Stimulated activated CD4-positive, alpha-beta T cell treated with anti-CD3 and anti-CD28 coated beads, Interleukin-2, amount 100 ng/mL, for 24 hours (primary cell): ENCODE data around the gene NEO1.
A peak's percentile ranks its signal among the peaks of the same experiment; 100 is the strongest.

ENCODE experiments used
- DNase-seq, 2 donors: peaks; one replicate each; pipeline ENCODE4 v3.0.0-alpha.2; 2020

The NEO1 gene

DNA sequence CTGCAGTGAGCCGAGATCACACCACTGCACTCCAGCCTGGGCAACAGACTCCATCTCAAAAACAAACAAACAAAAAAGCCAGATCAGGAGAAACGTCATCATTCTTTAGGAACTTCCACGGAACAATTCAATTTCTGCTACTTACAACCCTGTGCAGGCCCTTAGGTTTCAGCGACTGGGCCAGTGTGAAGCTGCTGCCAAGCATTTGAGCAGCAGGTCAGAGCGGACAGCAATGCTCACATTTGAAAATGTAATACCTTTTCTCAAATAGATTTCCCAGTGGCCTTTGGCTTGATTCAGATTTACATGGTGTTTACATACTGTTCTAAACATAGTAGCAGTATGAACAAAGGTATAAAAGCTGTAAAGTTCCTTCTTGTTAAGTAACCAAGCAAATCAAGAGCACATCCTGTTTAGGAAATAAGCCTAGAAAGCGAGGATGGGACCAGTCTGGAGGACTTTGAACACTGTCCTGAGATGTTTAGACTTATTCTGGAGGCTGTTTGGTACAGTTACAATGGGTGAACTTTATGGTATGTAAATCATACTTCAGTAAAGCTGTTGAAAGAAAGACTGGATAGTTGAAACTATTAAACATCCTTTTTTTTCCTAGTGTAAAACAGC, 175.3 kb downstream of the NEO1 start:
- no peak for DNase-seq

GRCh38 chr15:73228128-73228646, 175.9 kb downstream of the NEO1 start:
- no peak for DNase-seq

DNA sequence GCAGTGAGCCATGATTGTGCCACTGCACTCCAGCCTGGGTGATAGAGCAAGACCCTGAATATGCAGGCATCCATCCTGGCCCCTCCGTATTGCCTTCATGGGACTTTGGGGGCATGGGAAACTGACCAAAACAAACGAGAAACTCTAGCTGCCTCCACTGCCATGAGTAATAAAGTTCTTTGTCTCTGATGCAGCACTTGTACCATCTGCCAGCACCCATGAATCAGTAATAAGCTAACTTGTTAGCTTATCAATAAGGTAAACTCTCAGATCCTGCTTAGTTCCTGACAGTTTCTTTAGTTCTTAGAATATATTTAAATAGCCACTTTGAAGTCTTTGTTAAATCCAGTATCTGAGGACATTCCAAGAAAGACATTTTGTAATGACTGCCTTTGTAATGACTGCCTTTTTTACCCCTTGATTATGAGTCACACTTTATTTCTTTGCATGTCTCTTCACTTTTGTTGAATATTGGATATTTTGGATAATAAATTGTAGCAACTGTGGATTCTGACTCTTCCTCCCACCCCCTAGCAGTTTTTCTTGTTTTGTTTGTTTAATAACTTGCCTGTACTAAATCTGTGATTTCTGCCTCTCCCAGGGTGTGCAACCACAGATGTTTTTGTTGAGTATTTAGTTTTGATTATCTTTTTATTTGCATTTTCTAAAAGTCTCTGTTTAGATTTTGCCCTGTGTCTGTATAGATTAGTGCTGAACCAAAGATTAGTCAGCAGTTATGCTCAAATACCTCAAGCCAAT, 179.6 kb downstream of the NEO1 start:
- DNase-seq: no peak

- no peak for DNase-seq
These were observed 180.5 kb downstream of the NEO1 start for GRCh38 chr15:73232776-73233175.

DNA sequence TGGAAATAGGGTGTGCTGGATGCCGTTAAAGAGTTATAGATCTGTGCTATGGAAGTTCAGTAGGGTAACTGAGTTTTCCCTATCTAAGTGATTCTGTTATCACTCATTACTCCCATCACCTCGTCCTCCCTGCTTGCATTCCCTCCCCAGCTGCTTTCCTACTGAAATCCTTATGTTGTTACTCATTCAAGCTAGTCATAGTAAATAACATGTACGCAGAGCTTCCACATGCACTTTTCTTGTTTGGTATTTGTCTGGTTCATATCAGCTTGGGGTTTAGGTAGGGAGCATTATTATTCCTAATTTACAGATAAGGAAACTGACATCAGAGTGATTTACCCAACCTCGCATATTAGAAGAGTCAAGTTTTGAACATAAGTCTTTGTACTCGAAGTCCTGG, 181.4 kb downstream of the NEO1 start:
- DNase-seq: no peak

DNA sequence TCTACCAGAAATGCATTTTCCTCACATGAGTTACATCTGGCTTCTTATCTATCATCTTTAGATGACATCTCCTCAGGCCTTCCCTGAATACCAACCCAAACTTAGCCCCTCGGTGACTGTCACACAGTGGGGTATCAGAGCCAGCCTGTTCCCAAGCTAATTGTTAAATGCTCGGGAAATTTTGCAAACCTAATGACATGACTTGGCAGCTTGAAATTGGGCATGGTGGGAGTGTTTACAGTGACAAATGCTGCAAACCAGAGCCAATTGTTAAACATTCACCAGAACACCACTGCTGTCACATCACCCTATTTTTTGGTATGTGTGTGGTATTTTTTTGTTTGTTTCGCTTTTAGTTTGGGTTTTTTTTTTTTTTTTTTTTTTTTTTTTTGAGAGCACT, 185.6 kb downstream of the NEO1 start:
- DNase-seq: no peak

DNA sequence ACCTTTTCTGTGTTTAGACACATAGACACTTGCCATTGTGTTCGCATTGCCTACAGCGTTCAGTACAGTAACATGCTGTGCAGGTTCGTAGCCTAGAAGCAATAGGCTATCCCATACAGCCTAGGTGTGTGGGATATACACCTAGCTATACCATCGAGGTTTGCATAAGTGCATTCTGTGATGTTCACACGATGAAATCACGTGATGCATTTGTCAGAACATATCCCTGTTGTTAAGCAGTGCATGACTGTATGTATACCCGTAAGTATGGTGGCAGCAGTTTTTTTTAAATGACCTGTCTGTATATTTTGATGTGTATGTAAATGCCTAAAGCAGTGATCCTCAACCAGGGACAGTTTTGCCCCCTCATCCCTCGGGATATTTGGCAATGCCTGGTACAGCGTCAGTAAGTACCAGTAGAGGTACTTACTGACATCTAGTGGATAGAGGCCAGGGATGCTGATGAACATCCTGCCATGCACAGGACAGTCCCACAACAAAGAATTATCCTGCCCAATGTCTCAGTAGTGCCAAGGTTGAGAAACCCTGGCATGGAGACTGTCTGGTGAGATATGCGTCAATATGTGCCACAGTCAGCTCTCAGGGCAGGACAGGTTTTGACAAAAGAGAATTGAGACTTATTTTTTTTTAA, 187.4 kb downstream of the NEO1 start:
- DNase-seq: no peak

DNA sequence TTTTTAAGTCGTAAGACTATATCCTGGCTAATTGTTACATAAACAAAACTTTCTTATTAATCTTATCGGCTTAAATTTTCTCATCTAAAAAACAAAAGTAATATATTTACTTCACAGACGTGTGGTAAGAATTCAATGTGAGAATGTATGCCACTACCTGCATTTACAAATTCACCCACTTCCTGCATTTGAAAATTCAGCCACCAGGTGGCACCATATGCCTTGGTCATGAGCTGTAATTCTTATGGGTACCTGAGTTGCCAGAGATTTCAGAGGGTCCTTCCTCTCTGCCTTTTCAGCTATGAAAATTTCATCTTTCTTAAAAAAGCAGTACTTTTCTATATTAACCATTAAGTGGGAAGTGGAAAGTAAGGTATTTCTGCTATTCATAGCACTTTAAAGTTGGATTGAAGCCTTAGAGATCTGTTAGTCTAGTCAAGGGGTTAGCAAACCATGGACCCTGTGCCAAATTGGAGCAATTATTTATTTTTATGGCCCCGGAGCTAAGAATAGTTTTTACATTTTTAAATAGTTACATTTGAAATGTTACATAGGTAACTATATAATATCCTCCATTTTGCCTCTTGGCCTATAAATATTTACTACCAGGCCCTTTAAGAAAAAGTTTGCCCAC, 188.7 kb downstream of the NEO1 start:
- peak; percentile 79 to 83 for DNase-seq

DNA sequence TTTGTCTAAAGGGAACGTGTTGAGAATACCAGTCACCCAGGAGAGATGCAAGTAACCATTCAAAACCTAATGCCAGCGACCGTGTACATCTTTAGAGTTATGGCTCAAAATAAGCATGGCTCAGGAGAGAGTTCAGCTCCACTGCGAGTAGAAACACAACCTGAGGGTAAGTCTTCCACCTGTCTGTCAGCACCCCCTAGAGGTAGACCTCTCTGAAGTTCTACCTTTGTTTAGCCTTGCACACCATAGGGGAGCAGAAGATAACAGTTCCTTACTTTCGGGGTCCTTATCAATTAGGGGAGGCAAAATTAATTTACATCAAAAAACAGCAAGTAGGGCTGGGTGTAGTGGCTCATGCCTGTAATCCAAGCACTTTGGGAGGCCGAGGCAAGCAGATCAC, 192.1 kb downstream of the NEO1 start:
- DNase-seq: no peak

DNA sequence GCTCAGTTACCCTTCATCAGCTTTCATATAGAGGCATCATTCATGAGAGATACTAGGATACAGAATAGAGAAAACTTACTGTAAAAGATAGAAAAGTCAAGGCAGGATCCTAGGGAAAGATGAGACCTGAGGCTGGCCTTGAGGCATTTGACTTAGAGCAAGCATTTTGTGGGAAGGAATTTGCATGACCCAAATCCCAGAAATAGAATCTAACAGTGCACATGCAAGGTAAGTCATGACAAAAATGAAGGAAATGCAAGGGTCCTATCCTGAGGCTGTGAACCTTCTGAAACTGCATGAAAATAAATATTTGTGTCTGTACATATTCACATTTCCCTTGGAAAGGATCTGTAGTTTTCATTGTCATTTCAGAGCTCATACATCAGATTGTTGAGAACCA, 194.2 kb downstream of the NEO1 start:
- no peak for DNase-seq

- no peak for DNase-seq
These were observed 194.6 kb downstream of the NEO1 start for GRCh38 chr15:73246898-73247297.

DNA sequence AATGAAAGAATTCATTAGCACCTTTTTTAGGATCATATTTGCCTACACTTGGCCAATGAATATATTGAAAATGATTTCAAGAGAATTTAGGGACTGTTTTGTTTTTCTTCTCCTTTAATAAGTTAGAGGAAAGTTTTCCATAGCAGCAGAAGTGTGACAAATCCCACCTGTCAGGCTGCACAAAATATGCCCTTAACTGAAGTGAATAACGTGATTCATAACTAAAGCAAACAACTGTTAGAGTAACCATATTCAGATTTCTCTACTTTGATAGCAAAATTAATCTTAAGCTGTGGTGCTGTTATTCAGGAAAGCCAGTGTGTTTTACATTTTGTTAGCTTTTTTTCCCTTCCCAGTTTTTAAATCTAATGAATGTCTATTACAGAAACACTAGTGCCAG, 195.1 kb downstream of the NEO1 start:
- no peak for DNase-seq

- DNase-seq: no peak
These were observed 197.2 kb downstream of the NEO1 start for GRCh38 chr15:73249499-73249898.

DNA sequence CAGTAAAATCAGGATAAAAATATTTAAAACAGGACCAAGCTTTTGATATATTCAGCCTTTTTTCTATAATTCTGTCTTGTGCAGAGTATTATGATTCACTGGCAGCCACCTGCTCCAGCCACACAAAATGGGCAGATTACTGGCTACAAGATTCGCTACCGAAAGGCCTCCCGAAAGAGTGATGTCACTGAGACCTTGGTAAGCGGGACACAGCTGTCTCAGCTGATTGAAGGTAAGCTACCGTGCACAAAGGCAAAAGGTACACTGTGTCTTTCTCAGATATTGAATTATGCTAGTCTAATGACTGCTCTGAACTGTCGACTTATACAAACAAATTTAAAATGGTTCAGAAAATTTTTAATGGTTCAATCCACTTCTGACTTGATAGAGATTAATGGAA, 202.3 kb downstream of the NEO1 start:
- no peak for DNase-seq

DNA sequence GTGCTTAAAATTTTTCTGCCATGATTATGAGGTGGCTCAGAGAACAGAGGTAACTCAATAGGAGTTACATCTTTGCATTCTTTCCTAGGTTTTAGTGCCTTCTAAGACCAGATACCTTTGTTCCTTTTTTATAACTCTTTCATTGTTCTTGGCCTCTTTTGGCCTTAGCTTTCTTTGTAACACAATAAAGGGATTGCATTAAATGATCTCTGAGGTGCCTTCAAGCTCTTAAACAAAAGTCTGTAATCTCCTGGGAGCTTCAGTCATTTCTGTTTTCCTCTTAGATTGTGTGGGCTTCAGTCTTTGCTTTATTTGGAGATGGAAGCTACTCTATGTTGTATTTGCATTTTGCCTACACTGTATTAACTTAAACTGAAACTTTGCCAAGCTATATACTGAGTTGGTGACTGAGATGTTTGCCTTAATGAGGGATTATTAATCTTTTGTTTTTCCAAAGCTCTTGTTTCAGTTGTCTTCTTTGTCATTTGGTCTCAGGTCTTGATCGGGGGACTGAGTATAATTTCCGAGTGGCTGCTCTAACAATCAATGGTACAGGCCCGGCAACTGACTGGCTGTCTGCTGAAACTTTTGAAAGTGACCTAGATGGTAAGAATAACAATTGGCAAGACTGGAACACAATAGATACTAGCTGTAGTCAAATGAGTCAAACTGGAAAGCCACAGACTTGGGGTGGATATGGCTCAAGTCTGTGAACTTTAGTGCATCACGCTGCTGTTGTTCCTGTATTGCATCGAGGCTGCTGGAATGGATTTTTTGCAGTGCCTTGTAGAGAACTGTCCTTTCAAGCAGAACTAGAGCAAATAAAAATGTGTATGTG, 206.2 kb downstream of the NEO1 start:
- DNase-seq: no peak

DNA sequence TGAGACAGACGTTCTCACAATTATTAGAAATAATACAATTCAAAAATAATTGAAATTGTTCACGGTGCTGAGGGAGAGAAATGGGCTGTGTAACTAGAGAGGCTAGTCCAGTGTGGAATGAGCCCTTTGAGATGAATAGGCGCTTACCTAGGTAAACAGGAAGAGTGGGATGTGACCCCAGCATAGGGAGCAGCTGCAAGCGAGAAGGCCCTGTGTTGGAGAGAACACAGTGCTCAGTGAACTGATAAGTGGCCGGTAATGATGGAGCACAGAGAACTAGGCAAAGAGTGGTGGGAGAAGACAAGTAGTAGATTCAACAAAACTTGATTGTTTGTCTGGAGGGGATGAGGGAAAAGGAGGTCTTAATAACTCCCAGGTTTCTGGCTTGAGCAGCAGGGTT, 212.6 kb downstream of the NEO1 start:
- DNase-seq: no peak

- DNase-seq: peak; percentile 54 to 55
These were observed 213.4 kb downstream of the NEO1 start for GRCh38 chr15:73265536-73266153.

- no peak for DNase-seq
These were observed 216.2 kb downstream of the NEO1 start for GRCh38 chr15:73268457-73268856.

GRCh38 chr15:73270366-73271097, 218.3 kb downstream of the NEO1 start:
- DNase-seq: no peak

DNA sequence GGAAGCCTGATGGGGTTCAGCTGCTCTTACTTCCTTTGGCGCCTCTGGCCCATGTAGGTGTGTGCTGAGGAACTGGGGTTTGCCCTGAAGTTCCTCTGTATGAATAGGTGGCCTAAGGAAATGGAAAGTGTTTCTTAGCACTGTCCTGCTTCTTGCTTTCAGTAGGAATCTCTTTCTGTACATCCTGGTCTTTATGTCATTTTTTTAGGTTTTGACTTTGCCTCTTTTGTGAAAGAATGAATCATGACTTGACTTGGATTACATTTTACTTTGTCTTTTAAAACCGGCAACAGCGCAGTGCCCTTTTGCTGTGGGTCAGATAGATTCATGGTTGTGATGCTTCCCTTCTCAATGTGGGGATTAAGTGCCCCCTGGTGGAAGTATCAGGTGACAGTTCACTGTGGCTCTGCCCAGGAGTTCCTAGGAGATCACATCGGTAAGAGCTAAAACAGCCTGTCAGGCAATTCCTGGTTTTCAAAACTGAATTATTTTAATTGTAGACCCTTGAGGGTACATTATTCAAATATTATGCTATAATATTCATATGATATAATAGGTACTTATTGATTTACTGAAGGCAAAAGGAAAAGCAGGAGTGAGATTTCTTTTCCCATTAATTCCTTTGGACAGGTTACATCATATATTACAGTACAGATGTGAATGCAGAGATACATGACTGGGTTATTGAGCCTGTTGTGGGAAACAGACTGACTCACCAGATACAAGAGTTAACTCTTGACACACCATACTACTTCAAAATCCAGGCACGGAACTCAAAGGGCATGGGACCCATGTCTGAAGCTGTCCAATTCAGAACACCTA, 221.1 kb downstream of the NEO1 start:
- DNase-seq: peak; percentile 42 to 47

DNA sequence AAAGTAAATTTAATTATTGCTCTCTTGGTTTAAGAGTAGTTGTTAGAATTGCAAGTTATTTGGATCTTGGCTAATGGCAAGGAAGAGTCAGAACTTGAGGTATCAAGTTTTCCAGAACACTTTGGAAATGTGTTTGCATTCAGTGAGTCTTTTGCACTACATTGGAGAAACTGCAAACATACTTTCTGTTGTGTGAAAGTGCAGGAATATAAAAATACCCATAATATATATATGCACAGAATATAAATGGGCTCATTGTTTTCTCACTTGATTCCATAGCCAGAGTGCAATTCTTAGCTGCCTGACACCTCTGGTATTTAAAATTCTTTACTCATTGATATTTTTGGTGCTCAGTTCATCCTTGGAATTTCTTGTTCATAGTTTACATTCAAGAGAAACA, 223.6 kb downstream of the NEO1 start:
- no peak for DNase-seq
